NT2/D1 (cell line): ENCODE results near the gene GRAMD1C.

Experiments used
- SUZ12 ChIP-seq: IDR thresholded peaks from 2 replicates; pipeline ENCODE4 v1.6.1; 2011; ENCODE audit not compliant: insufficient read length, insufficient read depth; ENCODE audit errors: extremely low read depth
- YY1 ChIP-seq: IDR thresholded peaks from 2 replicates; pipeline ENCODE4 v1.6.1; 2011; ENCODE audit not compliant: insufficient read length, insufficient read depth
- ZNF274 ChIP-seq: IDR thresholded peaks from 2 replicates; pipeline ENCODE4 v1.6.1; 2011; ENCODE audit warnings: mild to moderate bottlenecking, low read depth, low read length

DNA sequence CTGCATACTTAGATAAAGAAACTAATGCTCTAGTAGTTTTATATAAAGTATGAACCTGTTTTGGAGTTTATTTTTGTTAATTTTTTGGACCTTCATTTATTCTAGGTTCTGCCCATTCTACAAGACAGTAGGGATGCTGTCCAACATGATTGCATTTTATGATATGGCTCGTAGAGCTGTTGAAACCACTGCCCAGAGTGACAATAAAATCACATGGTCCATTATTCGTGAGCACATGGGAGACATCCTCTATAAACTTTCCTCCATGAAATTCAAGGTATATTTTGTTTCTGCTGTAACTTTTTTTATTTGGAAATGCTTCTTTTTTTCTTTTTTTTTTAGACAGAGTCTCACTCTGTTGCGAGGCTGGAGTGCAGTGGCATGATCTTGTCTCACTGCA, 33.3 kb upstream of the GRAMD1C start:
- no peak for TF ChIP-seq YY1
- no peak for TF ChIP-seq ZNF274
- TF ChIP-seq SUZ12: no peak
